ENCODE measurements around the gene SREK1IP1. TPM values are rescaled to one million over a fixed set of nuclear protein-coding genes. Genes with fewer than 3 reads are reported as not detected.
A peak's percentile ranks its signal among the peaks of the same experiment; 100 is the strongest.

Gene SREK1IP1
- polyA plus RNA-seq, 2 donors, result 17.8 to 31.0 TPM

- Histone ChIP-seq H3K9me3 (ENCODE audit: control insufficient read depth in 2 of 2, insufficient read depth in 1 of 2, low read depth in 1 of 2, low read length in 1 of 2) (no peaks in the 10 kb centered on the region), H3K4me3 (ENCODE audit: low read depth in 1 of 2, low read length in 2 of 2) (no peak overlapping the region), H3K36me3 (ENCODE audit: control insufficient read depth in 2 of 2, insufficient read depth in 2 of 2, low read length in 1 of 2) (no peaks in the 10 kb centered on the region), H3K27ac (ENCODE audit: low read depth in 2 of 2, low read length in 1 of 2) (no peak overlapping the region), H3K4me1 (ENCODE audit: control insufficient read depth in 2 of 2, insufficient read depth in 2 of 2, low read length in 1 of 2) (no peaks in the 10 kb centered on the region), H3K27me3 (ENCODE audit: control insufficient read depth in 1 of 2, insufficient read depth in 2 of 2, low read length in 2 of 2) (no peaks in the 10 kb centered on the region)
These were observed 24.0 kb upstream of the SREK1IP1 start for GRCh38 chr5:64792469-64792868.

GRCh38 chr5:64790210-64790609 lies 21.7 kb upstream of the SREK1IP1 start:
- Histone ChIP-seq H3K9me3 (ENCODE audit: control insufficient read depth in 2 of 2, insufficient read depth in 1 of 2, low read depth in 1 of 2, low read length in 1 of 2) (no peaks in the 10 kb centered on the region), H3K27me3 (ENCODE audit: control insufficient read depth in 1 of 2, insufficient read depth in 2 of 2, low read length in 2 of 2) (no peaks in the 10 kb centered on the region), H3K27ac (ENCODE audit: low read depth in 2 of 2, low read length in 1 of 2) (no peak overlapping the region), H3K4me1 (ENCODE audit: control insufficient read depth in 2 of 2, insufficient read depth in 2 of 2, low read length in 1 of 2) (no peaks in the 10 kb centered on the region), H3K36me3 (ENCODE audit: control insufficient read depth in 2 of 2, insufficient read depth in 2 of 2, low read length in 1 of 2) (no peaks in the 10 kb centered on the region), H3K4me3 (ENCODE audit: low read depth in 1 of 2, low read length in 2 of 2) (no peak overlapping the region)
- 90 to 100% methylated on average over 1 of the region's 1 CpG for whole genome bisulfite sequencing, 2 donors

GRCh38 chr5:64789457-64789856 lies 21.0 kb upstream of the SREK1IP1 start:
- Histone ChIP-seq H3K36me3 (ENCODE audit: control insufficient read depth in 2 of 2, insufficient read depth in 2 of 2, low read length in 1 of 2) (no peaks in the 10 kb centered on the region), H3K4me1 (ENCODE audit: control insufficient read depth in 2 of 2, insufficient read depth in 2 of 2, low read length in 1 of 2) (no peaks in the 10 kb centered on the region), H3K27me3 (ENCODE audit: control insufficient read depth in 1 of 2, insufficient read depth in 2 of 2, low read length in 2 of 2) (no peaks in the 10 kb centered on the region), H3K27ac (ENCODE audit: low read depth in 2 of 2, low read length in 1 of 2) (no peak overlapping the region), H3K4me3 (ENCODE audit: low read depth in 1 of 2, low read length in 2 of 2) (no peak overlapping the region), H3K9me3 (ENCODE audit: control insufficient read depth in 2 of 2, insufficient read depth in 1 of 2, low read depth in 1 of 2, low read length in 1 of 2) (no peaks in the 10 kb centered on the region)
- 90 to 93% methylated on average over 3 of the region's 3 CpGs for whole genome bisulfite sequencing, 2 donors

DNA sequence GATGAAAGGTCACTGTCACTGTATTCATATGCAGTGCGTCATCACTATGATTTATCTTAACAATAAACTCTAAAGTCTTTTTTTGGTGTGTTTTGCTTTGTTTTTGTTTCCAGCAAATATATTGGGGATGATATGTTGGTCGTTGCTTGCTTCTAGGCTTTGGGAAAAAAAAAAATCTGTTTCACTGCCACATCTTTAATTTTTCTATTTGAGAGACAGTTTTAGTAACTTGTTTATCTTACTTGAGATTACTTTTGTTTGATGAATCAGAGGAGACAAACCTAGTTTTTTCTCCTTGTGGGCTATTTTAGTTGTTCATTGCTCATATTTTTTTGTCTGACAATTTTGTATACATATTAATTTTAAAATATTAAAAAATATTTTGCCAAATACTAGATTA lies 19.7 kb upstream of the SREK1IP1 start:
- Histone ChIP-seq H3K36me3 (ENCODE audit: control insufficient read depth in 2 of 2, insufficient read depth in 2 of 2, low read length in 1 of 2) (no peaks in the 10 kb centered on the region), H3K4me1 (ENCODE audit: control insufficient read depth in 2 of 2, insufficient read depth in 2 of 2, low read length in 1 of 2) (no peaks in the 10 kb centered on the region), H3K27me3 (ENCODE audit: control insufficient read depth in 1 of 2, insufficient read depth in 2 of 2, low read length in 2 of 2) (no peaks in the 10 kb centered on the region), H3K4me3 (ENCODE audit: low read depth in 1 of 2, low read length in 2 of 2) (no peak overlapping the region), H3K27ac (ENCODE audit: low read depth in 2 of 2, low read length in 1 of 2) (no peak overlapping the region), H3K9me3 (ENCODE audit: control insufficient read depth in 2 of 2, insufficient read depth in 1 of 2, low read depth in 1 of 2, low read length in 1 of 2) (no peaks in the 10 kb centered on the region)
- 69 to 72% methylated on average over 2 of the region's 2 CpGs for WGBS, 2 donors

GRCh38 chr5:64786372-64786771 lies 17.9 kb upstream of the SREK1IP1 start:
- no peaks in the 10 kb centered on the region for H3K36me3 ChIP-seq (ENCODE audit: control insufficient read depth in 2 of 2, insufficient read depth in 2 of 2, low read length in 1 of 2)
- H3K27ac ChIP-seq (ENCODE audit: low read depth in 2 of 2, low read length in 1 of 2), result no peak overlapping the region
- H3K4me1 ChIP-seq (ENCODE audit: control insufficient read depth in 2 of 2, insufficient read depth in 2 of 2, low read length in 1 of 2), result no peaks in the 10 kb centered on the region
- H3K9me3 ChIP-seq (ENCODE audit: control insufficient read depth in 2 of 2, insufficient read depth in 1 of 2, low read depth in 1 of 2, low read length in 1 of 2), result no peaks in the 10 kb centered on the region
- no peaks in the 10 kb centered on the region for H3K27me3 ChIP-seq (ENCODE audit: control insufficient read depth in 1 of 2, insufficient read depth in 2 of 2, low read length in 2 of 2)
- H3K4me3 ChIP-seq (ENCODE audit: low read depth in 1 of 2, low read length in 2 of 2), result no peak overlapping the region
- 93% methylated on average over 2 of the region's 2 CpGs for WGBS, 2 donors

GRCh38 chr5:64784451-64785025 lies 16.0 kb upstream of the SREK1IP1 start:
- Histone ChIP-seq H3K27me3 (ENCODE audit: control insufficient read depth in 1 of 2, insufficient read depth in 2 of 2, low read length in 2 of 2) (no peaks in the 10 kb centered on the region), H3K36me3 (ENCODE audit: control insufficient read depth in 2 of 2, insufficient read depth in 2 of 2, low read length in 1 of 2) (no peaks in the 10 kb centered on the region), H3K4me3 (ENCODE audit: low read depth in 1 of 2, low read length in 2 of 2) (no peak overlapping the region), H3K27ac (ENCODE audit: low read depth in 2 of 2, low read length in 1 of 2) (no peak overlapping the region), H3K4me1 (ENCODE audit: control insufficient read depth in 2 of 2, insufficient read depth in 2 of 2, low read length in 1 of 2) (no peaks in the 10 kb centered on the region), H3K9me3 (ENCODE audit: control insufficient read depth in 2 of 2, insufficient read depth in 1 of 2, low read depth in 1 of 2, low read length in 1 of 2) (no peaks in the 10 kb centered on the region)
- WGBS, 2 donors, result 4% methylated on average over 3 of the region's 3 CpGs

DNA sequence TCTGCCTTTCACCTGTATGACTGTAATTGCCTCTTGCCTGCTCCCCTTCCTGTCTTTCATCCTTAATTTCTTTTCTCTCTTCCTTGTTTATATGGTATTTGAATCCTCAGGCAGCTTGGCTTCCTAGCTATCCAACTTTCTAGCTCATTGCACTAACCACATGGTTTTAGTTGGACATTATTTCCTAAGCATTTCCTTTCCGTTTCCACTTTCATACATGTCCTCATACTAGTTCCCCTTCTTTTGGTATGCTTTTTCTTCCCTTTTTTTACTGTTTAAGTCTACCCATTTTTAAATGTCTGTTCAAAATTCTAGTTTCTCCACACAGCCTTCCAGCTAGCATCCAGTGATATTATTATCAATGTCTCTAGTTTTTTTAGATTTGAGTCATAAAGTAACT lies 6.8 kb upstream of the SREK1IP1 start:
- no peaks in the 10 kb centered on the region for H3K27me3 ChIP-seq (ENCODE audit: control insufficient read depth in 1 of 2, insufficient read depth in 2 of 2, low read length in 2 of 2)
- no peaks in the 10 kb centered on the region for H3K36me3 ChIP-seq (ENCODE audit: control insufficient read depth in 2 of 2, insufficient read depth in 2 of 2, low read length in 1 of 2)
- H3K9me3 ChIP-seq (ENCODE audit: control insufficient read depth in 2 of 2, insufficient read depth in 1 of 2, low read depth in 1 of 2, low read length in 1 of 2), result no peaks in the 10 kb centered on the region
- 86 to 88% methylated on average over 1 of the region's 1 CpG for WGBS, 2 donors
- no peaks in the 10 kb centered on the region for H3K4me1 ChIP-seq (ENCODE audit: control insufficient read depth in 2 of 2, insufficient read depth in 2 of 2, low read length in 1 of 2)
- no peak overlapping the region for H3K27ac ChIP-seq (ENCODE audit: low read depth in 2 of 2, low read length in 1 of 2)
- H3K4me3 ChIP-seq (ENCODE audit: low read depth in 1 of 2, low read length in 2 of 2), result no peak overlapping the region

GRCh38 chr5:64773533-64773932 lies 5.0 kb upstream of the SREK1IP1 start:
- Histone ChIP-seq H3K4me1 (ENCODE audit: control insufficient read depth in 2 of 2, insufficient read depth in 2 of 2, low read length in 1 of 2) (no peaks in the 10 kb centered on the region), H3K27me3 (ENCODE audit: control insufficient read depth in 1 of 2, insufficient read depth in 2 of 2, low read length in 2 of 2) (no peaks in the 10 kb centered on the region), H3K9me3 (ENCODE audit: control insufficient read depth in 2 of 2, insufficient read depth in 1 of 2, low read depth in 1 of 2, low read length in 1 of 2) (no peaks in the 10 kb centered on the region), H3K27ac (ENCODE audit: low read depth in 2 of 2, low read length in 1 of 2) (no peak overlapping the region), H3K4me3 (ENCODE audit: low read depth in 1 of 2, low read length in 2 of 2) (no peak overlapping the region), H3K36me3 (ENCODE audit: control insufficient read depth in 2 of 2, insufficient read depth in 2 of 2, low read length in 1 of 2) (no peaks in the 10 kb centered on the region)
- 61 to 74% methylated on average over 1 of the region's 1 CpG for WGBS, 2 donors

DNA sequence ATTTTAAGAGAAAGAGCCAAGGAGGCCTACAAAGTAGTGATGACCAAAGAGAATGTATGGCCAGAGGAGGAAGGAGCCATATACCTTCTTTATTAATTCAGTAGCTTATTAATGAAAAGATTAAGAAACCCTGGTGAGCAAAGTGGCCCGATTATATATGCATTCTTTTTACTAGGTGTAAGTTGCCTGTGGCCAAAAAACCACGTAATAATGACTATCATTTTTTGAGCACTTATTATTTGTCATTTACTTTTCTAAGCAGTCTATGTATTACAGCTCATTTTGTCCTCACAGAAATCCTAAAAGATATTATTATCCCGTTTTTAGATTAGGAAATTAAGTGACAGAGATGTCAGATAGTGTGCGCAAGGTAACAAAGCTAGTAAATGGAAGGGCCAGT lies 3.2 kb upstream of the SREK1IP1 start:
- Histone ChIP-seq H3K4me1 (ENCODE audit: control insufficient read depth in 2 of 2, insufficient read depth in 2 of 2, low read length in 1 of 2) (no peaks in the 10 kb centered on the region), H3K9me3 (ENCODE audit: control insufficient read depth in 2 of 2, insufficient read depth in 1 of 2, low read depth in 1 of 2, low read length in 1 of 2) (no peaks in the 10 kb centered on the region), H3K4me3 (ENCODE audit: low read depth in 1 of 2, low read length in 2 of 2) (no peak overlapping the region), H3K27me3 (ENCODE audit: control insufficient read depth in 1 of 2, insufficient read depth in 2 of 2, low read length in 2 of 2) (no peaks in the 10 kb centered on the region), H3K27ac (ENCODE audit: low read depth in 2 of 2, low read length in 1 of 2) (no peak overlapping the region), H3K36me3 (ENCODE audit: control insufficient read depth in 2 of 2, insufficient read depth in 2 of 2, low read length in 1 of 2) (no peaks in the 10 kb centered on the region)
- WGBS, 2 donors, result 85% methylated on average over 4 of the region's 4 CpGs

- H3K9me3 ChIP-seq (ENCODE audit: control insufficient read depth in 2 of 2, insufficient read depth in 1 of 2, low read depth in 1 of 2, low read length in 1 of 2), result no peaks in the 10 kb centered on the region
- H3K4me3 ChIP-seq (ENCODE audit: low read depth in 1 of 2, low read length in 2 of 2), result peak overlapping the region in 1 of 2 donors; percentile 95
- H3K4me1 ChIP-seq (ENCODE audit: control insufficient read depth in 2 of 2, insufficient read depth in 2 of 2, low read length in 1 of 2), result peaks cover 0 to 4% of the 10 kb centered on the region in 2 donors
- no peaks in the 10 kb centered on the region for H3K36me3 ChIP-seq (ENCODE audit: control insufficient read depth in 2 of 2, insufficient read depth in 2 of 2, low read length in 1 of 2)
- H3K27me3 ChIP-seq (ENCODE audit: control insufficient read depth in 1 of 2, insufficient read depth in 2 of 2, low read length in 2 of 2), result no peaks in the 10 kb centered on the region
- H3K27ac ChIP-seq (ENCODE audit: low read depth in 2 of 2, low read length in 1 of 2), result no peak overlapping the region
These were observed 1.4 kb upstream of the SREK1IP1 start for GRCh38 chr5:64769855-64770254.
